ENCODE data around the gene RACGAP1.
"Not testable (repeated sequence)": the region's sequence is repeated elsewhere in the genome, so short reads cannot be mapped to it uniquely, and the experiment has no call there.

RACGAP1 gene

DNA sequence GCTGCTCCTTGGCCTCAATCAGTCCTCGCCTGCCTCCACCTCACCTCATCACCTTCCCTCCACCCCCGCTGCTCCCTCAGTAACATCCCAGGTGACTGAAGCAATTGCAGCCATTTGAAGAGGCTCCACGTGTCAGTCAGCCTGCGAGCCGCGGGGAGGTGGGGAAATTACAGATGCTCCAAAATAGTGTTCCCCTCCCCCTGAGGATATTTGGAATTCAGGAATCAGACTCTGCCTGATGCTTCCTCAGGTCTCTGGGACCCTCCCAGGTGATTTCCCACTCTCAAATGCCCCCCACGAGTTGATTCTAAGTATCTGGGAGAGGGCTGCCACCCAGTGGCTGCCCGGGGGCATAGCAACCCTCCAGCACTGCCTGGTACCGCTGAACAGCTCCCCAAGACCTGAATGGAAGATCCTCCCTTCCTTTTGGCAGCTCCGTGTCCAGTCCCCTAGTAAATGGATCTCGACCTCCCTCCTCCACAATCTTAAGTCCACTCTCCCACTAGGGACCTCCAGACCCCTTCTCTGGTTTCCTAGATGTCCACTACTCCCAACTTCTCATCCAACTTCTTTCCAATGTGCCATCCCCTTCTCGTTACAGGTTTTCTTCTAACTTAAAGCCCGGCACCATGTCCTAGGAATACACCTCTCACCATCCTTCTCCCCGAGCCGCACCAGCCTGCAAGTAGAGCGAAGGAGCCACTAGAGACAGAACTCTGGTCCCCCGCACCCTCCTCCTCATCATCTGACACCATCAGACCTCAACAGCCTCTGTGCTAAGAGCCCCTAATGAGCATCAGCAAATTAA is 30.7 kb upstream of the RACGAP1 start:
- DNase-seq: no peak

DNA sequence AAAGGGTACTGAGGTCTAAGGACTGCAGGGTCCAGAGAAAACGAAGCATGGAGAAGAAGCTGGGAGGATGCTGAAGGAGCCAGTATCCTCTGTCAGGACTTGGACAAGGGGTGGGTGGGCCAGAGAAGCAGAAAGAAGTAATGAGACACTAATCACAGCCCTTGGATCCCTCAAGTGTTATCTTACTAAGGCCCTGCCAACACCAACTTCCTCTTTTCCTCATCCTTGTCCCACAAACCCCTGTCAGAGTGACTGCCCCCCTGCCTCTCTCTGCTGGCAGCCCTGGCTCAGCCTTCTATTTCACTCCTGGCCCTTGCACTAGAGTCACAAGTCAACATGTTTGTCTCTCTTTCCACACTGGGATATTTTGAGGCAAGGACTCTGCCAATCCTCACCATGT is 28.3 kb upstream of the RACGAP1 start:
- DNase-seq: no peak

DNA sequence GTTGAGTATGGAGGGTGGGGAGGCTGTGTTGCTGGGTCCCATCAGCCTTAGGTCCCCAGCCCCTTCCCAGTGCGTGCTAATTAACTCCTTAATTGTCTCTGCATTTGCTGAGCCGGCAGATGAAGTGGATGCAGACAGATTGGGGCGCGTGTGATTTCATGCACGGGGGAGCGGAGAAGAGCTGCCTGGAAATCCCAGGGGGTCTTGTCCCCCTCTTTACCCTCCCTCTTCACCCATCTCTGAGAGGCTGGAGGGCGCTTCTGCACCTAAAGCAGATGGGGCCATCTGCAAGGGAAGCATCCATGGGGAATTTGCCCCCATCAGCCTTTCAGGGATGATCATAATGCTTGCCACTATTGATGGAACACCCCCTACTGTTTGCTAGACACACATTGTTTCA is 27.7 kb upstream of the RACGAP1 start:
- DNase-seq: no peak

DNA sequence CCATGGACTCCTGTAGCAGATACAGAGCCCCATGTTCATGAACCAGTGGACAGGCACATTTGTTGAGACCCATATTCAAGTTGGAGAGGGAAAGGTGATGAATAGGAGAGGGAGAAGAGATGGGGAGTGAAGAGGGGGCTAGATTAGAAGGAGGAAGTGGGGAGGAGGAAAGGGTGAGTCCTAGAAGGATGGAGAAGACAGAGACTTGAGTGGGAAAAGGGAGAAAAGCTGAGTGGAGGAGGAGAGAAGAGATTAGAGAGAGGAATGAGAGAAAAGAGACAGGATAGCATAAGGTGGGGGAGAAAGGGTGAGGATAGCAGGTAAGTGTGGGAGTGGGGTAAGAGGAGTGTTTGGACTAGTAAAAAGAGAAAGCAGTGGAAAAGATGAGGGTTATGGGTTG is 27.2 kb upstream of the RACGAP1 start:
- DNase-seq: no peak

DNA sequence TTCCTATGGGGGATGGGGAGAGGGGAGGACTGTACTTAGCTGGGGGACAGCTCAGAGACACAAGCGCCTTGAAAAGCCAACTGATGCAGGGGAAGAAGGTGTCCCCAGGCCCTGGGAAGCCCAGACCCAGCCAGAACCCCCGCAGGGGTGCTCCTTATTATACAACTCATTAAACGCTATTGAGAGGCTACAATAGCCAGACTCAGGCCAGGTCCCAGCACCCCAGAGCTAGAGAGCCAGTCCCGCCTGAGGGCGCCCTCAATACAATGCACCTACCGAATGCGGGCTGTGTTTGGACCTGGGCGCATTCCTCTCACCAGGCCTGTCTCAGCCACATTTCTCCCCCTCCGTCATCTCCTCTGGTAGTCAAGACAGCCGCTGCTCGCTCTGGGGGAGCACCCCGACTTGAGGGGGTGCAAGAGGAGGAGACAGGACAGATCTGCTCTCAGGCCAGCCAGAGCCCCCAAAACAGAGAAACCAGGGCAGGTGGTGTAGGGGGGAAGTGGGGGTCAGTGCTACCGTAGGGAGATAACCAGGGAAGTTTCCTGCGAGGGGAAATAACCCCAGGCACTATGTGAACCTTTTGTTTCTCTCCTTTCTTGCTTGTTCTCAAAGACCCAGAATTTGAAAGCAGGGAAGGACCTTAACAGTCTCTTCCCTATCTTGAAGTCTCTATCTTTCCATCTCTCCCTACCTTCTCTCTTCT is 26.0 kb upstream of the RACGAP1 start:
- DNase-seq: no peak

DNA sequence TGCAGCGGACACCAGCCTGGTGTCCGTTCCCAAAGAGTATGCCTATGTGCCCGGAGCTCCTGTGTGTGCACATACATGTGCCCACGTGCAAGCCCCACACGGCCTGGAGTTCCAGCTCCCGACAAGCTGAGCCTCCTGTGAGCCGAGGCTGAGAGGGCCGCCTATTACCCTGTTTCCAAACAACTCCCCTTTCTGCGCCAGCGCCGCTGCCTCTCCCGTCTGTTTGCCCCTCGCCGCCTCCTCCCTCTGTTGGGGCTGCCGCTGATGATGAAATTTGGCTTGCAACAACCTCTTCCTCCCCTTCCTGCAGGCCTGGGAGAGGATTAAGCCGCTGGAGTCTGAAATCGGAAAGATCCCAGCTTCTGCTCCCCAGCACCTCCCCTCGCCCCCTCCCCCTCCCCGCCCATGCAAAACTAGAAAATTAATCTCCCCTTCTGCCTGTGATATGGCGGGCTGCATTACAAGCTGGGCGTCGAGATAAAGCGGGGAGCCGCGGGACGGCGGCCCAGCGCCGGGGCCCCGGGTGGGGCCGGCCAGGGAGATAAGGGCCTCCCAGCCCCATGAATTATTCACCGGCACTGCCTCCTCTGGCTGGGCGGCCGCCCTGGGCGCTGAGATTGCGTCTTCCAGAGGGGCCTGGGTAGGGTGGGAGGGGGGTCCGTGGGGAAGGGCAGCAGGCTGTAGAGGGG is 25.3 kb upstream of the RACGAP1 start:
- no peak for DNase-seq

DNA sequence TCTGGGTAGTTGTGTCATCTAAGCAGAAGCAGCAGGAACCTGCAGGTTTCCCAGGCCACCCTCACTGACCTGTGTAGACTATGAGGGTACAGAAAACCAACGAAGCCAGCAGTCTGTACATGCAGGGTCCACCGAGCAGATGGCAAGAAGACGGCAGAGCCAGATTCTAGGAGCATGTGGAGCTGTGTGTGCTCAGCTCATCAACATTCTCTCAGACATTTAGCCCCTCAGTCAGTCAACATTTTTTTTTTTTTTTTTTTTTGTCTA is 24.8 kb upstream of the RACGAP1 start:
- no peak for DNase-seq

DNA sequence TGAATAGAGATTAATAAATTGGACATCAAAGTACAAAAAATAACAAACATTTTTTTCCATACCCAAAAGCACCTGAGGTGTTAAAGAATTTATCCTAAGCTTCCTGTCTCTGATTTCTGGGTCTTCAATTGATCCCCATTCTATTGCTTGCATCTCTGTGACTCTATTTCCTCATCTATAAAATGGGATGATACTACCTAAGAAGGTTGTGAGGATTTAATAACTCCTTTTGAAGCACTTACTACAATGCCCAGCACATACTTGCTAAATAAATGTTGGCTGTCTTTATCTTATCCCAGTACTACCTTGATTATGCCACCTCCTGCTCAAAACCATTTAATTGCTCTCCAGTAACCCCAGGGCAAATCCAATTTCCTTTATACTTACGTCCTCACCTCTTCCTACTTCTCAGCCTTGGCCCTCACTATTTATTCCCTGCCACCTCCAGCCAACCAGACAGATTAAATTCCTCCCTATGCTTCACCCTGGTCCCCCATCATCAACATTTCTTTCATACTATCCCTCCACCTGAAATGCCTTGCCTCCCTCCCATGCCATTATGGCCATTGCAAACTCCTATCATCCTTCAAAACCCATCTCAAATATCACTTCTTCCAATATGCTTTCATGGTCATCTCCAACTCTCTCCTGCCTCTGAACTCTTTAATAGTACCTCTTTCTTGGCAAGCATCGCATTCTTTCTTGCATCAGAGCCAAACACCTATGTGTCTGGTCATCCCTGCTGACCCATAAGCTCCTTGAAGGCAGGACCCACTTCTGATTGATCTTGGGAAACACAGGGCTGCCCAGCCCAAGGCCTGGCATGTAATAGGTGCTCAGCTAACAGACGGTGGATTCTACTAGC is 24.2 kb upstream of the RACGAP1 start:
- no peak for DNase-seq

DNA sequence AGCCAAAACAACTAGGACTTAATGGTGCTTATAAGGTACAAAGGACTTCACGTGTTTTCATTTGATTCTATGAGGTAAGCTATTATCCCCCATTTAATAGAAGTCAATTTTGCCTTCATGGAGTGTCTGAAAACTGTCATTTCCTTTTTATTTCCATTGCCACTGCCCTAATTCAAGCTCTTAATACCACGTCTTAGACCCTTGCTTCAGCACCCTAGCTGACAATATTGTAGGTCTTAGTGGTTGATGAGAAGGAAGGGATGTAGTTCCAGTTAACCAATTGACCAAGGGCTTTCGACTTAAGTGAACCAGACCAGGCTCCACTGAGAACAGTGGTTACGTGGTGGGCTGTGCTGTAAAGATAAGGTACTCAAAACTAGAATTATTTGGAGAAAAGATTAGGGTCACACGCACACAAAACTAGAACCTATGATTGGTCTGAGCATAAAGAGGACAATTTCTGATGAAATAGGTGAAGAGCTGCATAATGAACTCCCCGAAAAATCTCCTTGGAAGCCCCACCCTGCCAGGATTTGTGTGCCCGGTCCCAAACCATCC is 22.5 kb upstream of the RACGAP1 start:
- DNase-seq: no peak

DNA sequence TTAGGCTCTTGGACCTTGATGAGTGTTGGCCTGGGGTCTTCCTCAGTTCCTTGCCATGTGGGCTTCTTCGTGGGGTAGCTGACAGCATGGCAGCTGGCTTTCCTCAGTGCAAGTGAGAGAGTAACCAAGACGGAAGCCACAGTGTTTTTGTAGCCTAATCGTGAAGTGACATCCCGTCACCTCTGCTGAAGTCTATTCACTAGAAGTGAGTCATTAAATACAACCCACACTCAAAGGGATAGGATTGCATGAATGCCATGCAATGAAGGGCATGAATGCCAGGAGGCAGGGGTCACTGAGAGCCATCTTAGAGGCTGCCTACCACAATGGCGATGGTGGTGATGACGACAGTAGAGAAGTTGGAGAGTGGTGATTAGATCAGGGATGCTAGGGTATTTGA is 18.6 kb upstream of the RACGAP1 start:
- DNase-seq: no peak

DNA sequence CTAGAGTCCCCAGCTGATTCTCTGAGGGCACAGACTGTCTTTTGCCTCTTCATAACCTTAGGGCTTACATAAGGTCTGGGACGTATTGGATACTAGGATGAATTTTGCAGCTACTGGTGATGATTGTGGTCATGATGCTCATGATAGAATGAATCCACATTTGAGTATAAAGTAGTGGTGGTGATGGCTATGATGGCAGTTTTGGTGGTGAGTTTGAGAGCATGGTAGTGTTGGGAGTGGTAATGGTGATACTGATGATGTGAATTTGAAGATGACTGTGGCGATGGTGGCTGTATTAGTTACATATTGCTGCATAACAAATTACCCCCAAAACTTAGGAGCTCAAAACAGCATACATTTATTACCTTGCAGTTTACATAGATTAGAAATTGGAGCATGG is 18.0 kb upstream of the RACGAP1 start:
- DNase-seq: no peak

DNA sequence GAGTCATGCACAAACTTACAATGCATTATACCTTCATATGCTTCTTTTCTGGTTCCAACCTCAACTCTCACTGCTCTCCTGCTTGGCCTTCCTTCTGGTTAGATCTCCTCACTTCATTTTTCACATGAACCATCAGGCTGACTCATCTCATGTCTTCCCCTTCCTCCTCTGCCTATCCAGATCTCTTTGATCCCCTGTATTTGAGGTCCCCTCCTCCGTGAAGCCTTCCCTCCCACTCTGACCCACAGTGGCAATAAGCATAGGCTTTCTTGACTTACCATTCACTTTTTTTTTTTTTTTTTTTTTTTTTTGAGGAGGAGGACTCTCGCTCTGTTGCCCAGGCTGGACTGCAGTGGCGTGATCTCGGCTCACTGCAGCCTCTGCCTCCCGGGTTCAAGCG is 17.4 kb upstream of the RACGAP1 start:
- no peak for DNase-seq

DNA sequence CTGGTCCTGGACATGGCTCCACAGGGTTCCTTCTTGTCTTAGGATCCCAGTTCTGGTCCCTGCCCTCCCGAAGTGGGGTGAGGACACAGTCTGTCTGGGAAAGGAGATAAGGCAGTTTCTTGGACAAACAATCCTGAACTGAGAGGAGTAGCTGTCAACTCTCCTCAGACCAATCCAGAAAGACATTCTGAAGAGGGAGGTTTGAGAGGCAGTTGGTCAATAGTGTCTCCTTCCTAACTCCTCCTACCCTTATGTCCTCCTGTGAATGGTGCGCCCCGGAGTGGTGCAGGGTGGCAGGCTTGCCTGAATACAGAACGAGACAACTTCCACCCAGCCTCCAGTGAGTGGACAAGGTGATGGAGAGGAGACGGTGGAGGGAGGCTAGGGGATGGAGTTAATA is 16.7 kb upstream of the RACGAP1 start:
- no peak for DNase-seq

DNA sequence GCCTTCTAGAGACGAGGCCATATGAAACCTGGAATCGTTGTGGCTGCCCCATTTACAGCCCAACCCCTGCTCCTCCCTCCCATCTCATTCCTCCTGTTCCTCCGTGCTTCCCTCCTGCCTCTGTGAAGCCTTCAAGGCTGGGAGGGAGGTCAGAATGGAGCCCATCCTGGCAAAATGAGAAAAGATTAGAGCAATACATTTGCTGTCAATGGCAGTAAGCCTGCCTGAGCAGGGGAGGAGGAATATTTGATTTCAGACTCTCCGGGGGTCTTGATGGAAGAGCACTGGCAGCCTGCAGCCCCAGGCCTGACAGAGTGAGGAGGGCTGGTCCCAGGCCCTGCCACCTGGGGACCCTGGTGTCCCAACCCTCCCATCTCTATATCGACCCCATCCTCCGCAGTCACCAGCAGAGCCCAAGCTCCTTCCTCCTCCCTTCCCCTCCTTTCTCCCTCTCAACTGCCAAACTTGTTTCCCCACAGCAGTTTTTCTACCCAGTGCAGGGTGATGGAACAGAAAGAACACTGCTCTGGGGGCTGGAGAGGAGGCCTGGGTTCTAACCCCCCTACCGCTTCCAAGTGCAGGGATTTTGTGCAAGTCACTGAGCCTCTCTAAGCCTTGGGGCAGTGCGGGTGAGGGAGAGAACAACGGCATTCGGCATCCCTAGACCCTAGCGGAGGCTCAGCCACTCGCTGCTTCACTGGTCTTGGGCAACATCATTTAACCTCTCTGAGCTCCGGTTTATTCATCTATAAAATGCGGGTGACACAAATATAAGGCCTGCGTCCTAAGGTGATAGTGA is 16.0 kb upstream of the RACGAP1 start:
- DNase-seq: no peak

DNA sequence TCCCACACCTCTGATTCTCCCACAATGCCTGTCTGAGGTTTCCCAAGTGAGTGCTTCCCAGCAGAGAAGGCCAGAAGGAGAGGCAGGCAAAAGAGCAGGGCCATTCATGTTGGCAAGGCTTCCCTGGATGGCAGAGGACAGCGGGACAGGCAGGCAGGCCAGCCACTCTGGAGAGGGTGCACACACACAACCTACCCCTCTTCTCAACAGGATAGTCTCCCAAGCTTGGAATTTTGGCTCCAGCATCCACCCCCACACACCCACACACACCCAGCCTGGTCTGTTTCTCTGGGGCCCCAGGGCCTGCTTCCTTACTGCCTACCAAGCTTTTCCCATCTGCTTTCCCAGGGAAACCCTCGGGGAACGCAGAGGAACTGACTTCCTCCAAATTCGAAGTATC is 15.4 kb upstream of the RACGAP1 start:
- DNase-seq: no peak

DNA sequence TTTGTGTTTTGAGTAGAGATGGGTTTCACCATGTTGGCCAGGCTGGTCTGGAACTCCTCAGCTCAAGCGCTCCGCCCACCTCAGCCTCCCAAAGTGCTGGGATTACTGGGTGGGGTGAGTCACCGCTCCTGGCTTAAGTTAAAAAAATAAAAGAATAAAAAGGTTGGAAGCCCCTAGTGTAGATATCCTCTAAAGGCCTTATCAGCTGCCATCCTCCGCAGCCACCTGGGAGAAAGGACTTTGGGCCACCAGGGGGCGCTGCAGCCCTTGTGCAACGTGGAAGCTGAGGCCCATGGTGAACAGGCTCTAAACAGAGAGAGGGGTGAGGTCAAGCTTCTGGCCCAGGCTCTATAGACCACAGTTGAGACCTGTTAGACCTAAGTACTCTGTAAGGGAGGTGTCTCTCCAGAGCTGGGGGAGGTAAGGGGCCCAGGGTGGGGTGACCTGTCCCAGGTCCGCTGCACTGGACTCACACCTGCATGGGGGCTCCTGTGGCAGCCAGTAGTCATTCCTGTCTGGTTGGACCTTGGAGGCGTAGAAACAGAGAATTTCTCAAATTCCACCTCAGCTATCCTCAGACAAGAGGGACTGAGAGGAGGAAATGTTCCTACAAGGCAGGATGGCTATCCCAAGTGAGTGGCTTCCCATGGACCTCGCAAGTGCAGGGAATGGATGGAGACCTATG is 14.0 kb upstream of the RACGAP1 start:
- DNase-seq: peak; percentile 59

DNA sequence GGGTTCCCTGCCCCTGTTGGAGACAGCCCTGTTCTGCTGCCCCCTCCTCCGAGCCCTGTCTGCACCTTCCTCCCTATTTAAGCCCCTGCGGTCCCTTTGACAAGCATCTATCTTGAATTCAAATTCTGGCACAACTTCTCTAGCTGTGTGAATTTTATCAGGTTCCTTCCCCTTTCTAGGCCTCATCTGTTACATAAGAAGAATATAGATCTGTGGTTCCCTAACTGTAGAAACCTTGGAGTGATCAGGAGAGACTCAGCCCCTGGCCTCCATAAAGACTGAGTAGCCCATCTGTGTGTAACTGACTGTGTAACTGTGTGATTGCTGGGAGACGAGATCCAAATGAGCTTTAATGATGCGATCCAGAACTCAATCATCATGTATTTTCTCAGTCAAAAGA is 13.0 kb upstream of the RACGAP1 start:
- no peak for DNase-seq

DNA sequence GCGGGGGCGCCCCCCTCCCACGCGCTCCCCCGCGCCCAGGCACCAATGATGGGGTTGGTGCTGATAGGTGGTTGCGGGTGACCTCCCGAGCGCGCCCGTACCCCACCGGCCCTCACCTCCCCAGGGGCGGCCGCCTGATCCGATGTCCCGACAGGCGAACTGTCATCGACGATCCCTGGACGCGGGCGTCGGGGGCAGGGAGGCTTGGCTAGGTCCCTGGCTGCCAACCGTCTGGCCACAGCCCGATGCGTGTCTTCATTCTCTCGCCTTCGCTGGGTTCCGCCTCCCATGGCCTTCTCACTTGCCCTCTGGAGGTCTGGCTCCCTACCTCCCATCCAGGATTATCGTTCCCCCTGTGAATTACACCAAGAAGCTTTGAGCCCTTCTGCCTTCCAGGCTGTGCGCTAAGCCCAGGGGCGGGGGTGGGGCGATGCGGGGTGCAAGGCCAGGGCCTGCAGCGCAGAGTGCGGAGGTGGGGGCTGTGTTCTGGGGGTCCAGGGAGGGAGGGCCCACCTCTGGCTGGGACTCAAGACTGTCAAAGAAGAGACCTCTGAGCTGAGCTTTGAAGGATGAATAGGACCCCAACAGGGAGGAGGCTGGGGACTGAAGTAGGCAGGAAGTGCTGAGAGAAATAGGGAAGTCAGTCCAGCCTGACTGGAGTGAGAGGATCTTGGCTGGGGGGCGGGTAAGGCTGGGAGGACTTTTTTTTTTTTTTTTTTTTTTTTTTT is 7.7 kb upstream of the RACGAP1 start:
- no peak for DNase-seq

DNA sequence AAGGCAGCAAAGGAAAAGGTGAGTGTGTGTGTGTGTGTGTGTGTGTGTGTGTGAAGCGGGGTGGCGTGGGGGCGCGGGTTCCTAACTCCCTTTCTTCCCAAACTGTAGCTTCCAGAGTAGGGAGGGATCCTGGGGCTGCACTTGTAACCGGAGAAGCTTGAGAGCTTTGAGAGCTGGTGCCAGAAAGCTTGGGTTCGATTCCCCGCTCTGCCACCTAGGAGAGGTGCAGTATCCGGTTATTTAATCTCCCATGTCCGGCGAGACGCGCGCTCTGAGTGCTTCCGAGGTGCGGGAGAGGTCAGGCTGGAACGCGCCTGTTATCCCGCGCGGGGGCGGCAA is 7.2 kb upstream of the RACGAP1 start:
- no peak for DNase-seq

DNA sequence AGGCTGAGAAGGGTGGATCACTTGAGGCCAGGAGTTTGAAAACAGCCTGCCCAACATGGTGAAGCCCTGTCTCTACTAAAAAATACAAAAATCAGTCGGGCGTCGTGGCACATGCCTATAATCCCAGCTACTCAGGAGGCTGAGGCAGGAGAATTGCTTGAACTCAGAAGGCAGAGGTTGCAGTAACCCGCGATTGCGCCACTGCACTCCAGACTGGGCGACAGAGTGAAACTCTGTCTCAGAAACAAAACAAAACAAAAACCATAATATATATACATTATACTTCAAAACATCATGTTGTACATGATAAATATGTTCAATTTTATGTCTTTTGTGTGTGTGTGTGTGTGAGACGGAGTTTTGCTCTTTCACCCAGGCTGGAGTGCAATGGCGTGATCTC is 5.2 kb upstream of the RACGAP1 start:
- not testable (repeated sequence) for DNase-seq

DNA sequence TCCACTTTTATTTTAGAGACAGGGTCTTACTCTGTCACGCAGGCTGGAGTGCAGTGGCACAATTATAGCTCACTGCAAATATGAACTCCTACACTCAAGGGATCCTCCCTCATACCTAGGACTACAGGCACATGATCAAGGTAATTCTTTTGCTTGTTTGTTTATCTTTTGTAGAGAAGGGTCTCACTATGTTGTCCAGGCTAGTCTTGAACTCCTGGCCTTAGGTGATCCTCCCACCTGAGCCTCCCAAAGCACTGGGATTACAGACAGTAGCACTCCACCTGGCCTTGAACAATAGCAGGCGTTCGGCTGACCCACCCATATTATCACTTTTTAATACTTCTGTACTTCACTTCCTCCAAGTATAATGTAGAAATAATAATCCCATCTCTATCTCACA is 1.4 kb upstream of the RACGAP1 start:
- no peak for DNase-seq

Measured in NCI-H1048 (cell line).